ENCODE measurements around the gene MAPK7. TPM values are rescaled to one million over a fixed set of nuclear protein-coding genes. Genes with fewer than 3 reads are reported as not detected.

Gene MAPK7
- total RNA-seq, 1 donor from 2014 or later = 35.2 TPM

DNA sequence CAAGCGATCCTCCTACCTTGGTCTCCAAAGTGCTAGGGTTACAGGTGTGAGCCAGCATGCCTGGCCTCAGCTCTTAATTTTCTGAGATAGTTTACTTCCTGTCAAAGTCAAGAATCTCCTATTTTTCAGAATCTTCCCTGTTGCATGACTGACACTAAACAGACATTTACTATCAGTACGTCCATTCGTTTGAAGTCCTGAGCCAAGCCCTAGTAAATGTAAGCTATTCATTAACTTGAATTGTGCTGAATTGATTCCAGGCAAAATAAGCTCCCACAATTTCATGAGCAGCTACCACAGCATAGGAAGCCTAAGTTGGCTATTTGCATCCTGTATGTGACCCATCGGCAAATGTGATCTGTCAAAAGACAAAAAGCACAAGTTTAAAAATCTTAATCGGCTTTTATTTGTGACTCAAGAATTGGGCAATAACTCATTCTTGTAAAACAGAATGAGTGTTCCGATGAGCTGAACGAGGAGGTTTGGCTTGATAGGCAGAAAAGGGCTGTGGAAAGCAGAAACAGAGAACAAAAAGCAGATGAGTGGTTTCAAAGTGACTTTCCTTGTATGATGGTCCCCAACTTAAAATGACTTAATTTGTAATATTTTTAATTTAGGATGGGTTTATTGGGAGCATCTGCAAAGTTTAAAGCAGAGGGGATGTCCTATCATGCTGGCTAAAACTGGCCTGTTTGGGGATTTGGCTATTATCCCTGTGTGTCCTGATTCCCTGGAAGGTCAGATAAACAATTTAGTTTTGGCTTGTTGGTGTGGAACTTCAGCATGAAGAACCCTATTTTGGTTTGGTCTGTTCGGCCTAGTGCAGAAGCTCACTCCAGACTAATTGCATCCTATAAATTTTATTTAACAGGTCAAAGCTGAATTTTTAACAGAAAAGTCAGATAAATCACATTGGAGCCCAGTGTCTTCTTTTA is 46.9 kb downstream of the MAPK7 start:
- no peak for ATAC-seq

DNA sequence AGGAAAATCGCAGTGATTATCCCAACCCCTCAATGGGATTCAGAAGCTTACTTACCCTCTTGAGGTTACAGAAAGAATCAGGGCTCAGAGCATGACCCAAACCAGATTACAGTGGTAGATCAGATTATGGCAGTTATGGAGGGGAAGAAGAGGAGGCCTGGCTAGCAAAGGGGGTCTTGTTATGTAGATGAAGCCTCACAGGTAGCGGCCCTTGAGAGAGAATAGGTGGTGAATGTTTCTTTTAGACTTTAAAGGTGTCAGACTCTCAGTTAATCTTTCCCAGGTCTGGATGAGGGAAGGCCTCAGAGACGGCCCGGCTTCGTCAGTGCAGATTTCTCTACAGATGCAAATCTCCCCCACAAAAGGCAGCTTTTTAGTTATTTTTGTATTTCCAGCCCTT is 48.3 kb downstream of the MAPK7 start:
- no peak for ATAC-seq

DNA sequence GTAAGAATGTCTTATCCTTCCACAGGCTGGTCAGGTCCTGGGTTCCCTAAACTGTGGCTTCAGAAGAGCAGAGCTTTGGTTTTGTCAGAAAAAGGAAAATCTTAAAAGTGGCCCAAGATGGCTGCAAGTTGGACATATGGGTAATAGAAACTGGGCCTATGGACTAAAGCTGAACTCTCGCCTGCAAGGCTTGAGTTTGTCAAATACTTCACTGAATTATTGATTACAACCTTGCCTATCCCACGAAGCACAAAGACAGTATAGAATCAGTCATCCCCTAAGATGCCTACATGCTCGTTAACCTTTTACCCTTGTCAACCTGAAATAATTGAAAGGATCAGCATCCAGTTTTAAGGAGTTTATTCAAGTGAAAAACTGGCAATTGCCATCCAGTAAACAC is 53.4 kb downstream of the MAPK7 start:
- no peak for ATAC-seq

Other genes starting within 250 kb of the MAPK7 start
- 68.3 TPM for gene EPN2, start 141.1 kb upstream of the MAPK7 start, total RNA-seq
- gene B9D1, start 15.8 kb upstream of the MAPK7 start, total RNA-seq = 12.7 TPM
- 5.2 TPM for gene MFAP4, start 8.7 kb downstream of the MAPK7 start, total RNA-seq
- gene RNF112, start 32.7 kb downstream of the MAPK7 start, total RNA-seq = 1.1 TPM
- 2.7 TPM for gene SLC47A1, start 155.4 kb downstream of the MAPK7 start, total RNA-seq

All from esophagus mucosa (tissue), 1 donor.